DND-41 (cell line): ENCODE measurements around the gene SMPD3.

Source experiments
- ATAC-seq: fragments of 200-7000 bp; cut with Tn5 transposase; 3 replicates; pipeline ENCODE4 v1.9.1; 2021; ENCODE audit warnings: low read depth; ENCODE audit not compliant: insufficient read depth
- DNase-seq: peaks from one replicate; pipeline ENCODE4 v3.0.0-alpha.2; 2020
- H2AFZ ChIP-seq: 2 replicates; pipeline ENCODE4 v1.6.0; 2012; ENCODE audit warnings: low read depth, low read length
- H3K27ac ChIP-seq: 2 replicates; pipeline ENCODE4 v1.5.1; 2012; ENCODE audit warnings: low read length, inconsistent platforms
- H3K27me3 ChIP-seq: fragments of 200-600 bp; sonication (generic); 2 replicates; pipeline ENCODE4 v1.6.0; 2012; ENCODE audit warnings: low read length, mild to moderate bottlenecking, inconsistent platforms; ENCODE audit not compliant: insufficient read depth, poor library complexity
- H3K36me3 ChIP-seq: 2 replicates; pipeline ENCODE4 v1.5.1; 2012; ENCODE audit warnings: low read length, inconsistent platforms; ENCODE audit not compliant: insufficient read depth
- H3K4me1 ChIP-seq: 2 replicates; pipeline ENCODE4 v1.5.1; 2012; ENCODE audit warnings: mild to moderate bottlenecking, low read length; ENCODE audit not compliant: insufficient read depth
- H3K4me2 ChIP-seq: 2 replicates; pipeline ENCODE4 v1.6.0; 2012; ENCODE audit warnings: mild to moderate bottlenecking, moderate library complexity, low read length, inconsistent platforms; ENCODE audit not compliant: insufficient read depth
- H3K4me3 ChIP-seq, 2 experiments: fragments of 200-600 bp in 1 of 2; shearing (Covaris generic) in 1 of 2; 2 replicates each; pipeline ENCODE4 v1.5.1; 2012 to 2016; ENCODE audit warnings: inconsistent platforms in 2 of 2, low read length in 2 of 2, mild to moderate bottlenecking in 2 of 2, low read depth in 1 of 2, moderate library complexity in 1 of 2
- H3K79me2 ChIP-seq: 2 replicates; pipeline ENCODE4 v1.6.0; 2012; ENCODE audit warnings: low read length, inconsistent platforms; ENCODE audit not compliant: insufficient read depth
- H3K9ac ChIP-seq: 2 replicates; pipeline ENCODE4 v1.6.0; 2012; ENCODE audit warnings: low read depth, mild to moderate bottlenecking, inconsistent platforms, low read length, moderate library complexity
- H3K9me3 ChIP-seq: 2 replicates; pipeline ENCODE4 v1.5.1; 2012; ENCODE audit warnings: low read length, moderate library complexity, mild to moderate bottlenecking, inconsistent platforms; ENCODE audit not compliant: insufficient read depth, severe bottlenecking
- H4K20me1 ChIP-seq: 2 replicates; pipeline ENCODE4 v1.6.0; 2012; ENCODE audit warnings: low read length; ENCODE audit not compliant: insufficient read depth
- CTCF ChIP-seq: IDR thresholded peaks from 2 replicates; pipeline ENCODE4 v1.5.1; 2012; ENCODE audit warnings: borderline replicate concordance, low read length, moderate library complexity, mild to moderate bottlenecking; ENCODE audit not compliant: poor library complexity, severe bottlenecking; ENCODE audit errors: extremely low read depth
- EZH2 ChIP-seq: IDR thresholded peaks from 3 replicates; pipeline ENCODE4 v1.6.1; 2012; ENCODE audit warnings: borderline replicate concordance, low read depth, mild to moderate bottlenecking, moderate library complexity, low read length, inconsistent platforms; ENCODE audit not compliant: severe bottlenecking

Gene SMPD3

GRCh38 chr16:68455631-68456030, 7.3 kb upstream of the SMPD3 start:
- no peak for ATAC-seq
- H2AFZ ChIP-seq = no peak overlapping the region
- no peaks in the 10 kb centered on the region for H3K36me3 ChIP-seq
- no peak overlapping the region for H3K9ac ChIP-seq
- no peaks in the 10 kb centered on the region for H4K20me1 ChIP-seq
- no peak overlapping the region for H3K4me2 ChIP-seq
- no peak overlapping the region for H3K4me3 ChIP-seq
- DNase-seq = no peak
- no peaks in the 10 kb centered on the region for H3K9me3 ChIP-seq
- H3K27me3 ChIP-seq = no peaks in the 10 kb centered on the region
- no peaks in the 10 kb centered on the region for H3K4me1 ChIP-seq
- no peaks in the 10 kb centered on the region for H3K79me2 ChIP-seq
- H3K27ac ChIP-seq = no peak overlapping the region
- no peak for TF ChIP-seq EZH2
- no peak for TF ChIP-seq CTCF

GRCh38 chr16:68454920-68455435, 6.7 kb upstream of the SMPD3 start:
- Histone ChIP-seq H3K9me3 (no peaks in the 10 kb centered on the region), H3K4me3 (no peak overlapping the region), H3K4me2 (no peak overlapping the region), H3K79me2 (no peaks in the 10 kb centered on the region), H3K4me1 (no peaks in the 10 kb centered on the region), H4K20me1 (no peaks in the 10 kb centered on the region), H3K36me3 (no peaks in the 10 kb centered on the region), H2AFZ (no peak overlapping the region), H3K27me3 (no peaks in the 10 kb centered on the region), H3K9ac (no peak overlapping the region), H3K27ac (no peak overlapping the region)
- TF ChIP-seq CTCF (no peak), EZH2 (no peak)
- DNase-seq = no peak
- ATAC-seq = no peak

GRCh38 chr16:68453816-68454215, 5.5 kb upstream of the SMPD3 start:
- H3K36me3 ChIP-seq = no peaks in the 10 kb centered on the region
- DNase-seq (no peak), ATAC-seq (no peak)
- no peak overlapping the region for H3K4me2 ChIP-seq
- no peak overlapping the region for H3K27ac ChIP-seq
- H3K79me2 ChIP-seq = no peaks in the 10 kb centered on the region
- no peaks in the 10 kb centered on the region for H4K20me1 ChIP-seq
- no peak for TF ChIP-seq EZH2
- no peak for TF ChIP-seq CTCF
- no peaks in the 10 kb centered on the region for H3K27me3 ChIP-seq
- H3K9me3 ChIP-seq = no peaks in the 10 kb centered on the region
- H3K4me1 ChIP-seq = peaks cover 7% of the 10 kb centered on the region
- no peak overlapping the region for H2AFZ ChIP-seq
- no peak overlapping the region for H3K9ac ChIP-seq
- H3K4me3 ChIP-seq = no peak overlapping the region

GRCh38 chr16:68452176-68452575, 3.9 kb upstream of the SMPD3 start:
- Histone ChIP-seq H3K4me1 (peaks cover 17% of the 10 kb centered on the region), H3K27ac (no peak overlapping the region), H3K79me2 (no peaks in the 10 kb centered on the region), H3K27me3 (no peaks in the 10 kb centered on the region), H3K9me3 (no peaks in the 10 kb centered on the region), H3K36me3 (no peaks in the 10 kb centered on the region), H2AFZ (no peak overlapping the region), H3K4me2 (no peak overlapping the region), H4K20me1 (peaks cover 7% of the 10 kb centered on the region), H3K4me3 (no peak overlapping the region), H3K9ac (no peak overlapping the region)
- no peak for DNase-seq
- no peak for ATAC-seq
- TF ChIP-seq EZH2 = no peak
- TF ChIP-seq CTCF = no peak
